NK-92 (cell line): ENCODE measurements around the gene RALGAPA2.

Experiments
- DNase-seq: peaks from one replicate; lab custom pipeline; 2025; ENCODE audit not compliant: unreplicated experiment; lab: John Stamatoyannopoulos, UW

The RALGAPA2 gene

GRCh38 chr20:20635006-20635405, 77.4 kb downstream of the RALGAPA2 start:
- DNase-seq: no peak

- DNase-seq: no peak
These were observed 79.8 kb downstream of the RALGAPA2 start for GRCh38 chr20:20632644-20633043.

GRCh38 chr20:20630551-20630950, 81.9 kb downstream of the RALGAPA2 start:
- no peak for DNase-seq

- DNase-seq: no peak
These were observed 82.8 kb downstream of the RALGAPA2 start for GRCh38 chr20:20629556-20630188.

- no peak for DNase-seq
These were observed 84.1 kb downstream of the RALGAPA2 start for GRCh38 chr20:20628314-20628713.

- DNase-seq: no peak
These were observed 85.0 kb downstream of the RALGAPA2 start for GRCh38 chr20:20627471-20627870.

GRCh38 chr20:20624914-20625313, 87.5 kb downstream of the RALGAPA2 start:
- no peak for DNase-seq

GRCh38 chr20:20621195-20621594, 91.2 kb downstream of the RALGAPA2 start:
- no peak for DNase-seq

GRCh38 chr20:20614391-20614790, 98.1 kb downstream of the RALGAPA2 start:
- no peak for DNase-seq

GRCh38 chr20:20612251-20612650, 100.2 kb downstream of the RALGAPA2 start:
- DNase-seq: no peak

- no peak for DNase-seq
These were observed 101.3 kb downstream of the RALGAPA2 start for GRCh38 chr20:20611167-20611566.

GRCh38 chr20:20609522-20609921, 102.9 kb downstream of the RALGAPA2 start:
- DNase-seq: no peak

GRCh38 chr20:20608641-20609040, 103.8 kb downstream of the RALGAPA2 start:
- no peak for DNase-seq

- no peak for DNase-seq
These were observed 104.4 kb downstream of the RALGAPA2 start for GRCh38 chr20:20608041-20608440.

- DNase-seq: no peak
These were observed 105.6 kb downstream of the RALGAPA2 start for GRCh38 chr20:20606881-20607280.

GRCh38 chr20:20606050-20606449, 106.4 kb downstream of the RALGAPA2 start:
- DNase-seq: no peak

- DNase-seq: no peak
These were observed 107.5 kb downstream of the RALGAPA2 start for GRCh38 chr20:20604907-20605306.

- no peak for DNase-seq
These were observed 108.1 kb downstream of the RALGAPA2 start for GRCh38 chr20:20604357-20604756.

GRCh38 chr20:20603339-20603990, 109.0 kb downstream of the RALGAPA2 start:
- no peak for DNase-seq

- no peak for DNase-seq
These were observed 114.5 kb downstream of the RALGAPA2 start for GRCh38 chr20:20597966-20598365.

GRCh38 chr20:20594171-20594530, 118.3 kb downstream of the RALGAPA2 start:
- no peak for DNase-seq

GRCh38 chr20:20593447-20594170, 118.8 kb downstream of the RALGAPA2 start:
- no peak for DNase-seq
